ENCODE results near the gene CTIF.

CTIF gene

GRCh38 chr18:48875942-48876511 is 337.2 kb downstream of the CTIF start:
- no peak overlapping the region for H3K27ac ChIP-seq
- no peak overlapping the region for H3K4me2 ChIP-seq (ENCODE audit: low read length)
- H3K9ac ChIP-seq = no peak overlapping the region
- H3K27me3 ChIP-seq (ENCODE audit: control insufficient read depth, insufficient read depth, low read length) = no peaks in the 10 kb centered on the region
- H3K4me3 ChIP-seq (ENCODE audit: low read depth, low read length) = no peak overlapping the region
- H3K79me2 ChIP-seq = no peaks in the 10 kb centered on the region
- no peaks in the 10 kb centered on the region for H3K36me3 ChIP-seq (ENCODE audit: control insufficient read depth, insufficient read depth, low read length)
- H2AFZ ChIP-seq = no peak overlapping the region
- TF ChIP-seq, protein P1, sequence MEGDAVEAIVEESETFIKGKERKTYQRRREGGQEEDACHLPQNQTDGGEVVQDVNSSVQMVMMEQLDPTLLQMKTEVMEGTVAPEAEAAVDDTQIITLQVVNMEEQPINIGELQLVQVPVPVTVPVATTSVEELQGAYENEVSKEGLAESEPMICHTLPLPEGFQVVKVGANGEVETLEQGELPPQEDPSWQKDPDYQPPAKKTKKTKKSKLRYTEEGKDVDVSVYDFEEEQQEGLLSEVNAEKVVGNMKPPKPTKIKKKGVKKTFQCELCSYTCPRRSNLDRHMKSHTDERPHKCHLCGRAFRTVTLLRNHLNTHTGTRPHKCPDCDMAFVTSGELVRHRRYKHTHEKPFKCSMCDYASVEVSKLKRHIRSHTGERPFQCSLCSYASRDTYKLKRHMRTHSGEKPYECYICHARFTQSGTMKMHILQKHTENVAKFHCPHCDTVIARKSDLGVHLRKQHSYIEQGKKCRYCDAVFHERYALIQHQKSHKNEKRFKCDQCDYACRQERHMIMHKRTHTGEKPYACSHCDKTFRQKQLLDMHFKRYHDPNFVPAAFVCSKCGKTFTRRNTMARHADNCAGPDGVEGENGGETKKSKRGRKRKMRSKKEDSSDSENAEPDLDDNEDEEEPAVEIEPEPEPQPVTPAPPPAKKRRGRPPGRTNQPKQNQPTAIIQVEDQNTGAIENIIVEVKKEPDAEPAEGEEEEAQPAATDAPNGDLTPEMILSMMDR (IDR thresholded peaks at IDR 0.05) = no peak
- no peaks in the 10 kb centered on the region for H3K4me1 ChIP-seq
- no peaks in the 10 kb centered on the region for H3K9me3 ChIP-seq (ENCODE audit: control insufficient read depth, low read length)

DNA sequence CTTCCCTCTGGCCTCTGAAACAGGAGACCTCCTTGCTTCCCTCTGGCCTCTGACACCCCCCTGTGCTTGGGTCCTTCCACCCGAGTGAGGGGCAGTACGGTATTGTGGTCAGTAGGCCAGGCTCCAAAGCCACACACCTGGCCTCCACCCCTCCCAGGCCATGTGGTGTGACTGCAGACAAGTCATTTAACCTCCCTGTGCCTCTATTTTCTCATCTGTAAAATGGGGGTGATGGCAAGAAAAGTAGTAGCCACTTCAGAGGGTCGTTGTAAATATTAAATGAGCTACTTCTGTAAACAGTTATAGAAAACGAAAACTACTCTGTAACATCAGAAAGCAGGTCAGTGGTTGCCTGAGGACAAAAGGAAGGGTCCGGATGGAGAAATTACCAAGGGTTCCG is 337.8 kb downstream of the CTIF start:
- no peak overlapping the region for H3K4me3 ChIP-seq (ENCODE audit: low read depth, low read length)
- TF ChIP-seq, protein P1 (IDR thresholded peaks at IDR 0.05) = no peak
- H3K4me2 ChIP-seq (ENCODE audit: low read length) = no peak overlapping the region
- H3K9ac ChIP-seq = no peak overlapping the region
- H3K27me3 ChIP-seq (ENCODE audit: control insufficient read depth, insufficient read depth, low read length) = no peaks in the 10 kb centered on the region
- no peaks in the 10 kb centered on the region for H3K4me1 ChIP-seq
- no peaks in the 10 kb centered on the region for H3K9me3 ChIP-seq (ENCODE audit: control insufficient read depth, low read length)
- no peaks in the 10 kb centered on the region for H3K36me3 ChIP-seq (ENCODE audit: control insufficient read depth, insufficient read depth, low read length)
- no peak overlapping the region for H2AFZ ChIP-seq
- no peaks in the 10 kb centered on the region for H3K79me2 ChIP-seq
- no peak overlapping the region for H3K27ac ChIP-seq

- H3K36me3 ChIP-seq (ENCODE audit: control insufficient read depth, insufficient read depth, low read length) = no peaks in the 10 kb centered on the region
- H3K4me3 ChIP-seq (ENCODE audit: low read depth, low read length) = no peak overlapping the region
- TF ChIP-seq, protein P1 (IDR thresholded peaks at IDR 0.05) = no peak
- no peaks in the 10 kb centered on the region for H3K4me1 ChIP-seq
- no peaks in the 10 kb centered on the region for H3K27me3 ChIP-seq (ENCODE audit: control insufficient read depth, insufficient read depth, low read length)
- H3K79me2 ChIP-seq = no peaks in the 10 kb centered on the region
- no peak overlapping the region for H3K9ac ChIP-seq
- no peaks in the 10 kb centered on the region for H3K9me3 ChIP-seq (ENCODE audit: control insufficient read depth, low read length)
- no peak overlapping the region for H3K27ac ChIP-seq
- H3K4me2 ChIP-seq (ENCODE audit: low read length) = no peak overlapping the region
- no peak overlapping the region for H2AFZ ChIP-seq
These were observed 339.1 kb downstream of the CTIF start for GRCh38 chr18:48877941-48878340.

GRCh38 chr18:48878471-48878870 is 339.6 kb downstream of the CTIF start:
- no peaks in the 10 kb centered on the region for H3K27me3 ChIP-seq (ENCODE audit: control insufficient read depth, insufficient read depth, low read length)
- no peaks in the 10 kb centered on the region for H3K36me3 ChIP-seq (ENCODE audit: control insufficient read depth, insufficient read depth, low read length)
- TF ChIP-seq, protein P1 (IDR thresholded peaks at IDR 0.05) = no peak
- H2AFZ ChIP-seq = peak overlapping the region; percentile 5
- H3K9me3 ChIP-seq (ENCODE audit: control insufficient read depth, low read length) = no peaks in the 10 kb centered on the region
- H3K9ac ChIP-seq = no peak overlapping the region
- no peaks in the 10 kb centered on the region for H3K79me2 ChIP-seq
- no peak overlapping the region for H3K4me3 ChIP-seq (ENCODE audit: low read depth, low read length)
- H3K4me2 ChIP-seq (ENCODE audit: low read length) = no peak overlapping the region
- no peaks in the 10 kb centered on the region for H3K4me1 ChIP-seq
- no peak overlapping the region for H3K27ac ChIP-seq

DNA sequence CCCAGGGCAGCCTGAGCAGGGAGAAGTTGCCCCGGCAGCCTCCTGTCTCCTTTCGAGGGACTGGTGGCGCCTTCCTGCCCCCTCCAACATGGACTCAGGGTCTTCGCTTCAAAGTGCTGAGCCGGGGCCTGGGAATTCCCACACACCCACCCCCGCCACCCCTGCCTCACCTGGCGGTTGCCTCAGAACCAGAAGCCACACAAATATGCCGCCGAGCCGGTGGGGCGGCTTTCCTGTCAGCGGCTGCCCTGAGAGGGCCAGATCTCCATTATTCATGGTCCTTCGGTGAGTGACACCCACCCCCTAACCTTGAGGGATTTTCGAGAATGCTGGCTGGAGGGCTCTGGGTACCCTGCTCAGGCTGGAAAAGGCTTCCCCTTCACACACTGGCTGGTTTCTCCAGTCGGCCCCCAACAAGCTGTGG is 340.2 kb downstream of the CTIF start:
- Histone ChIP-seq H3K9me3 (ENCODE audit: control insufficient read depth, low read length) (no peaks in the 10 kb centered on the region), H3K4me1 (no peaks in the 10 kb centered on the region), H3K27ac (no peak overlapping the region), H3K4me2 (ENCODE audit: low read length) (no peak overlapping the region), H3K9ac (no peak overlapping the region), H3K79me2 (no peaks in the 10 kb centered on the region), H3K27me3 (ENCODE audit: control insufficient read depth, insufficient read depth, low read length) (no peaks in the 10 kb centered on the region), H2AFZ (no peak overlapping the region), H3K4me3 (ENCODE audit: low read depth, low read length) (no peak overlapping the region), H3K36me3 (ENCODE audit: control insufficient read depth, insufficient read depth, low read length) (no peaks in the 10 kb centered on the region)
- TF ChIP-seq, protein P1 (IDR thresholded peaks at IDR 0.05) = no peak
